ENCODE measurements around the gene SETD7. TPM values are rescaled to one million over a fixed set of nuclear protein-coding genes. Genes with fewer than 3 reads are reported as not detected.

The SETD7 gene
- total RNA-seq, 1 donor from 2014 or later, result 44.9 TPM

GRCh38 chr4:139584013-139584412 is 28.0 kb upstream of the SETD7 start:
- no peaks in the 10 kb centered on the region for H3K36me3 ChIP-seq
- DNase-seq (no peak), ATAC-seq (no peak)
- no peak overlapping the region for H3K4me3 ChIP-seq
- no peak for TF ChIP-seq CTCF (IDR thresholded peaks at IDR 0.05)
- H3K9me3 ChIP-seq, result no peaks in the 10 kb centered on the region
- no peaks in the 10 kb centered on the region for H3K27me3 ChIP-seq
- intact Hi-C loops (cut with DNase I), result no loop called here
- no peak overlapping the region for H3K27ac ChIP-seq
- no peaks in the 10 kb centered on the region for H3K4me1 ChIP-seq

- DNase-seq (no peak), ATAC-seq (no peak)
- no peaks in the 10 kb centered on the region for H3K36me3 ChIP-seq
- H3K27ac ChIP-seq, result no peak overlapping the region
- no peak for TF ChIP-seq CTCF (IDR thresholded peaks at IDR 0.05)
- no peaks in the 10 kb centered on the region for H3K9me3 ChIP-seq
- no peaks in the 10 kb centered on the region for H3K4me1 ChIP-seq
- intact Hi-C loops (cut with DNase I), result no loop called here
- H3K4me3 ChIP-seq, result no peak overlapping the region
- H3K27me3 ChIP-seq, result no peaks in the 10 kb centered on the region
Measured at GRCh38 chr4:139582044-139582443, 26.0 kb upstream of the SETD7 start.

GRCh38 chr4:139581096-139581495 is 25.1 kb upstream of the SETD7 start:
- H3K36me3 ChIP-seq, result no peaks in the 10 kb centered on the region
- no peaks in the 10 kb centered on the region for H3K4me1 ChIP-seq
- no peak for DNase-seq
- no peak for ATAC-seq
- no peak for TF ChIP-seq CTCF (IDR thresholded peaks at IDR 0.05)
- no peaks in the 10 kb centered on the region for H3K27me3 ChIP-seq
- no peaks in the 10 kb centered on the region for H3K9me3 ChIP-seq
- intact Hi-C loops (cut with DNase I), result no loop called here
- H3K4me3 ChIP-seq, result no peak overlapping the region
- no peak overlapping the region for H3K27ac ChIP-seq

GRCh38 chr4:139576219-139576618 is 20.2 kb upstream of the SETD7 start:
- DNase-seq (no peak), ATAC-seq (no peak)
- no peak overlapping the region for H3K27ac ChIP-seq
- no peak for TF ChIP-seq CTCF (IDR thresholded peaks at IDR 0.05)
- no peak overlapping the region for H3K4me3 ChIP-seq
- H3K4me1 ChIP-seq, result no peaks in the 10 kb centered on the region
- no peaks in the 10 kb centered on the region for H3K36me3 ChIP-seq
- intact Hi-C loops (cut with DNase I), result no loop called here
- H3K9me3 ChIP-seq, result no peaks in the 10 kb centered on the region
- no peaks in the 10 kb centered on the region for H3K27me3 ChIP-seq

GRCh38 chr4:139575072-139575471 is 19.1 kb upstream of the SETD7 start:
- intact Hi-C loops (cut with DNase I), result no loop called here

More at GRCh38 chr4:139575072-139575471, 19.1 kb upstream of the SETD7 start:
- Histone ChIP-seq H3K4me1 (no peaks in the 10 kb centered on the region), H3K4me3 (no peak overlapping the region), H3K9me3 (no peaks in the 10 kb centered on the region), H3K27ac (no peak overlapping the region), H3K27me3 (no peaks in the 10 kb centered on the region), H3K36me3 (no peaks in the 10 kb centered on the region)
- DNase-seq (no peak), ATAC-seq (no peak)
- TF ChIP-seq CTCF (IDR thresholded peaks at IDR 0.05), result no peak
